GM19372 (cell line): ENCODE measurements around the gene TMEM128.
"Not testable (repeated sequence)": the region's sequence is repeated elsewhere in the genome, so short reads cannot be mapped to it uniquely, and the experiment has no call there.

Experiments used
- ATAC-seq: cut with Tn5 transposase; IDR thresholded peaks from one replicate; pipeline ENCODE4 v1.9.1; 2021; ENCODE audit warnings: mild to moderate bottlenecking, low read depth, moderate library complexity; ENCODE audit not compliant: unreplicated experiment

TMEM128 gene

DNA sequence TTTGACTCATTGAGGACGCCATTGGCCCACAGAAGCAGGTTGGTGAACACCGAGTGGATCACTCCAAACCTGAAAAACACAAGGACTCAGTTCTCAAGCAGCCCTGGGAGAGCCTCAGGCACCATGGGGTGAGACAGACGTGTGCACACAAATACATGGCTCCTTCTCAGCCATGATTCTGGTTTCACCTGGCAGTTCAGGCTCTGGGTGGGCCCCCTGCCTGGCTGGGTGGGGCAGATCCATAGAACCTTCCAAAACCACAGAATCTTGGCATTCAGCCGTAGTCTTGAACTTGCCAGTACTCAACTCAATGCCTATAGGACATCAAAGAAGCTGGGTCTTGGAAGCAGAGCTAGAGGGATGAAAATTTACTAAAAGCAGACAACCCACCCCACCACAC lies 45.5 kb downstream of the TMEM128 start:
- ATAC-seq, result no peak

DNA sequence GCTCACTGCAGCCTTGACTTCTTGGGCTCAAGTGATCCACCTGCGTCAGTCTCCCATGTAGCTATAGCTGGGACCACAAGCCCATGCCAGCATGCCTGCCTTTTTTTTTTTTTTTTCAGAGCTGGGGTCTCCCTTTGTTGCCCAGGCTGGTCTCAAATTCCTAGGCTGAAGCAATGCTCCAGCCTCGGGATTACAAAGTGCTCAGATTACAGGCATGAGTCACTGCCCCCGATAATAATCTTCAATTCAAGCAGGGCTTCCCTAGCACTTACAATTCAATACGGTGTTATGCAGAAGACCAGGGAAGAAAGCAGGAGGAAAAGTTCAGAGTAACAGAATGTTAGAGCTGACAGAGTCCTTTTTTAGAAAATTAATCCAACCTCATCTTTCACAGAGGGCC lies 47.4 kb downstream of the TMEM128 start:
- ATAC-seq, result no peak

DNA sequence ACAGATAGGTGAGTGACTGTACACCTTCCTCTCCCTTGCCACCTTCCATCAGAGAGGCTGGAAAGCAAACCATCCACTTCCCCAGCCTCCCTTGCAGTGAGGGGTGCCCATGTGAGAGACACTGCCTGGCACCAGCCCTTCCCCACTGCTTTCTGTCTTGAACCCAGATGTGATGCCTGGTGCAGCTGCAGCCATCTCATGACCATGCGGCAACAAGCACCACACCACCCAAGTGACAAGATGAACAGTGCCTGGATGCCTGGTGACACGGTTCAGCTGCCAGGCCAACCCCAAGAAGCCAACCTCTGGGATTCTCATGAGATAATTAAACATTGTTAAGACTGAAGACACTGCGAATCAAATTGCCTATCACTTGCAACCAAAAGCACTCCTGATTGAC lies 52.7 kb downstream of the TMEM128 start:
- ATAC-seq, result no peak

DNA sequence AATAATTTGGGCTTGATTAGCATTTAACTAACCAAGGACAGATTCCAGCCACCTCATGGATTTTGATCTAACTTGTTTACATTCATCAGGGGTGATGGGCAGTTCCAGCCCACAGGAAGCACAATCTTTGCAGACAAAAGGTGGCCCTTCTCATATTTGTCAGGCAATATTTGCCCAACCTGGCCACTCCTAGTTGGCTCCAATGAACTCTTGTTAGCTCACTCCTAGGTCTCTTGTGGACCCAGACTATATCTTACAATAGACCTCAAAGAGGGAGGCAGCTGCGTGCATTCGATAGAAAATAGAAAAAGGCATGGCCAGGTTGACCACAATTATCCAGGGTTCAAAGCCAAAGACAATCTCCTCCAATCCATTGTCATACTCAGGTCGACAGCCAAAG lies 59.5 kb downstream of the TMEM128 start:
- ATAC-seq, result not testable (repeated sequence)
